ENCODE results near the gene MOB3B.

The MOB3B gene

GRCh38 chr9:27537027-27537435 is 7.4 kb upstream of the MOB3B start:
- no peak for DNase-seq (ENCODE audit: low read depth in 2 of 2)
- H3K4me3 ChIP-seq (replicated peaks in 1 of 2; ENCODE audit: low read depth in 2 of 2, low read length in 2 of 2): no peak overlapping the region
- TF ChIP-seq, protein P1, sequence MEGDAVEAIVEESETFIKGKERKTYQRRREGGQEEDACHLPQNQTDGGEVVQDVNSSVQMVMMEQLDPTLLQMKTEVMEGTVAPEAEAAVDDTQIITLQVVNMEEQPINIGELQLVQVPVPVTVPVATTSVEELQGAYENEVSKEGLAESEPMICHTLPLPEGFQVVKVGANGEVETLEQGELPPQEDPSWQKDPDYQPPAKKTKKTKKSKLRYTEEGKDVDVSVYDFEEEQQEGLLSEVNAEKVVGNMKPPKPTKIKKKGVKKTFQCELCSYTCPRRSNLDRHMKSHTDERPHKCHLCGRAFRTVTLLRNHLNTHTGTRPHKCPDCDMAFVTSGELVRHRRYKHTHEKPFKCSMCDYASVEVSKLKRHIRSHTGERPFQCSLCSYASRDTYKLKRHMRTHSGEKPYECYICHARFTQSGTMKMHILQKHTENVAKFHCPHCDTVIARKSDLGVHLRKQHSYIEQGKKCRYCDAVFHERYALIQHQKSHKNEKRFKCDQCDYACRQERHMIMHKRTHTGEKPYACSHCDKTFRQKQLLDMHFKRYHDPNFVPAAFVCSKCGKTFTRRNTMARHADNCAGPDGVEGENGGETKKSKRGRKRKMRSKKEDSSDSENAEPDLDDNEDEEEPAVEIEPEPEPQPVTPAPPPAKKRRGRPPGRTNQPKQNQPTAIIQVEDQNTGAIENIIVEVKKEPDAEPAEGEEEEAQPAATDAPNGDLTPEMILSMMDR (IDR thresholded peaks at IDR 0.05; ENCODE audit: low read depth, low read length): no peak

GRCh38 chr9:27536168-27536567 is 6.6 kb upstream of the MOB3B start:
- TF ChIP-seq, protein P1 (IDR thresholded peaks at IDR 0.05; ENCODE audit: low read depth, low read length): no peak

DNA sequence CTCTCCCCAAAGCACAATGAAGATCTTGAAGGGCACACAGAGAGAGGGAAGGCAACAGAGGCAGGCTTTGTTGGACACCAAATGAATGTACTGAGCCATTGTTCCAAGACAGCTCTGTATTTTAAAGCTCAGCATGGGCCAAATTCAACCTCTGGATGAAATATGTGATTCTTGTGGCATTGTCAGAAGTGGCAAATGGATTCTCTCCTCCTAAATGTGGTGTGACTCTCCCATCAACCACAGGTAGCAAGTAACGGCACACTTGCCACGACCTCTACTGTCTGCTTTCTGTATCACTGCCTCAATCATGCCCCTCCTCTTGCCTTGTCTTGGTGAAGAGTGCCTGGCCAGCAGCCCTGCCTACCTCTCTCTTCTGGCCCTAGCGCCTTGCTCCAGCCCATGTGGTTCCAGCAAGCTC is 6.1 kb upstream of the MOB3B start:
- TF ChIP-seq, protein P1 (IDR thresholded peaks at IDR 0.05; ENCODE audit: low read depth, low read length): peak; percentile 4
- H3K4me3 ChIP-seq (replicated peaks in 1 of 2; ENCODE audit: low read depth in 2 of 2, low read length in 2 of 2): no peak overlapping the region
- DNase-seq (ENCODE audit: low read depth in 2 of 2): no peak

More at GRCh38 chr9:27536168-27536567, 6.6 kb upstream of the MOB3B start:
- H3K4me3 ChIP-seq (replicated peaks in 1 of 2; ENCODE audit: low read depth in 2 of 2, low read length in 2 of 2): no peak overlapping the region
- DNase-seq (ENCODE audit: low read depth in 2 of 2): no peak

GRCh38 chr9:27534658-27535209 is 5.1 kb upstream of the MOB3B start:
- no peak for DNase-seq (ENCODE audit: low read depth in 2 of 2)
- TF ChIP-seq, protein P1 (IDR thresholded peaks at IDR 0.05; ENCODE audit: low read depth, low read length): no peak
- no peak overlapping the region for H3K4me3 ChIP-seq (replicated peaks in 1 of 2; ENCODE audit: low read depth in 2 of 2, low read length in 2 of 2)

DNA sequence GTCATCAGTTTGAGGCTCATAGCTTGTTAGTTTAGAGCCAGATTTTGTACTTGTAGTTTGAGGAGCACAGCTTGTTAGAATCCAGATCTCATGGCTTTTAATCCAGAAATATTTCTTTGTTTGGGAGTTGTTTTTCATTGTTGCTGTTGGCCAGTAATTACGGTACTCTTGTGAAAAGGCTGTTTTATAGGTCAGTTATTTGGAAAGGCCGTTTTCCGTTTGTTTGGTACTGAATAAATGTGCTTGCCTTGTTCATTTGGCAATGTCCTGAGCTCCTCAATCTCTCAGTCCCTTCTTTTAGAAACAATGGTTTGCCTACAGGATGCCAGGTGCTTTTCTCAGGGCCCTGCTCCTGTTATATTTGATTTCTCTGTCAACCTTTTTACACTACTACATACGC is 4.5 kb upstream of the MOB3B start:
- DNase-seq (ENCODE audit: low read depth in 2 of 2): no peak
- no peak overlapping the region for H3K4me3 ChIP-seq (replicated peaks in 1 of 2; ENCODE audit: low read depth in 2 of 2, low read length in 2 of 2)
- TF ChIP-seq, protein P1 (IDR thresholded peaks at IDR 0.05; ENCODE audit: low read depth, low read length): no peak

DNA sequence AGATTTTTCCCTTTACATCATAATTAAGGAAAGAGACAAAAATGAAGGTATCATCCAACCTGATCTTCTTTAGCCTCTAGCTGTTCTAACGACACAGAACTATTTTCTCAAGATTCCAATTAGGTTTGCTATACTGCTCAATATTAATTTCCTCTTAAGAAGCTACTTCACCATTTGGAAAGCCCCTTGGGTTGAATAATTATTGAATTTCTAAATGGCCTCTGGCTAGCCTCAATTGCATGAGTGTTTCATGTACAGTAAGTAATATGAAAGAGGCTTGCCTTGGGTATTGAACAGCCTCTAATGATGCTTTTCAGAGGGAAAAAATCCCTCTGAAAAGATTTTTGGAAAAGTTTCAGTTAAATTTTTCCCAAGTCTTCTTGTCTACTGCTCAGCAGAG is 3.7 kb upstream of the MOB3B start:
- TF ChIP-seq, protein P1 (IDR thresholded peaks at IDR 0.05; ENCODE audit: low read depth, low read length): no peak
- DNase-seq (ENCODE audit: low read depth in 2 of 2): no peak
- H3K4me3 ChIP-seq (replicated peaks in 1 of 2; ENCODE audit: low read depth in 2 of 2, low read length in 2 of 2): no peak overlapping the region

DNA sequence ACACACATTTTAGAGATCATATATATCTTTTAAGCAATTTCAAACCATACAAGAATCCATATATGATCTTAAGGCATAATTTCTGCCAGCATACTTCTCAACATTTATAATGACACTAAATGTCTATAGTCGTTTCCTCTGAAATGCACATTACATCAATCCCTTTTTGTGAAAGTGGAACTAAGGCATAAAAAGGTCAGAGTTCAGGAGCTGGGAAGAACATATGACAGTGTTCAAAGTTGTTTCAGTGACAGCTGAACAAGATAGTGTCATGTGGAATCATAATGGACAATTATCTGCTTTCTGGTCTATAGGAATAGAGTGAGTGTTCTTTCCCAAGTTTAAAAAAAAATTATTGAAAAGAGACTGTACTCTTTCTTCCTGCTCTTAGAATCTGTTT is 2.4 kb upstream of the MOB3B start:
- TF ChIP-seq, protein P1 (IDR thresholded peaks at IDR 0.05; ENCODE audit: low read depth, low read length): no peak
- no peak overlapping the region for H3K4me3 ChIP-seq (replicated peaks in 1 of 2; ENCODE audit: low read depth in 2 of 2, low read length in 2 of 2)

More for the DNA sequence above, 2.4 kb upstream of the MOB3B start:
- DNase-seq (ENCODE audit: low read depth in 2 of 2): no peak

Measured in cardiac fibroblast (primary cell).